HepG2 (cell line): Measurements from ENCODE around the gene TUBGCP6. TPM values are rescaled to one million over a fixed set of nuclear protein-coding genes. Genes with fewer than 3 reads are reported as not detected.

Experiments
- AGO1 ChIP-seq: fragments of 200-400 bp; formaldehyde crosslinking; IDR thresholded peaks from 2 replicates; pipeline ENCODE4 v1.6.1; 2017; ENCODE audit warnings: mild to moderate bottlenecking, low read depth, low read length, moderate library complexity; ENCODE audit not compliant: poor library complexity, severe bottlenecking
- RFX1 ChIP-seq: fragments of 450-650 bp; IDR thresholded peaks from 2 replicates; pipeline ENCODE4 v1.6.1; 2017
- RFX3 ChIP-seq: IDR thresholded peaks from 2 replicates; pipeline ENCODE4 v1.6.1; 2016; ENCODE audit warnings: missing biosample characterization, missing genetic modification reagents
- RNF2 ChIP-seq: fragments of 450-650 bp; conservative IDR thresholded peaks from 2 replicates; pipeline ENCODE4 v1.6.1; 2016; ENCODE audit warnings: low read depth
- SAP130 ChIP-seq: IDR thresholded peaks from 2 replicates; pipeline ENCODE4 v1.6.1; 2016; ENCODE audit warnings: low read depth
- SOX13 ChIP-seq, 3 experiments: fragments of 450-650 bp in 1 of 3; sonication (generic) in 1 of 3; formaldehyde crosslinking in 1 of 3; IDR thresholded peaks in 2 of 3; conservative IDR thresholded peaks in 1 of 3; 2 replicates each; pipeline versions ENCODE4 v1.5.0 to v1.6.1; 2016 to 2020; ENCODE audit warnings: antibody characterized with exemption in 1 of 3, mild to moderate bottlenecking in 1 of 3, missing compliant biosample characterization in 1 of 3, missing genetic modification reagents in 1 of 3, moderate library complexity in 1 of 3
- SP5 ChIP-seq: IDR thresholded peaks from 2 replicates; pipeline ENCODE4 v1.6.1; 2016; ENCODE audit warnings: low read depth, borderline replicate concordance
- ZBTB20 ChIP-seq: sonication (generic); formaldehyde crosslinking; IDR thresholded peaks from 2 replicates; pipeline ENCODE4 v1.8.1; 2023; ENCODE audit warnings: missing genetic modification reagents, low read depth, mild to moderate bottlenecking, borderline replicate concordance
- ZFAT ChIP-seq: sonication (generic); formaldehyde crosslinking; conservative IDR thresholded peaks from 2 replicates; pipeline ENCODE4 v1.8.1; 2023; ENCODE audit warnings: missing genetic modification reagents, inconsistent platforms
- ZNF225 ChIP-seq: sonication (generic); formaldehyde crosslinking; IDR thresholded peaks from 2 replicates; pipeline ENCODE4 v1.4.0; 2020; ENCODE audit warnings: mild to moderate bottlenecking, missing genetic modification reagents
- ZNF24 ChIP-seq: fragments of 450-650 bp; IDR thresholded peaks from 2 replicates; pipeline ENCODE4 v1.6.1; 2017; ENCODE audit warnings: antibody characterized with exemption, mild to moderate bottlenecking
- ZNF460 ChIP-seq: sonication (generic); formaldehyde crosslinking; IDR thresholded peaks from 2 replicates; pipeline ENCODE4 v1.5.1; 2020; ENCODE audit warnings: missing genetic modification reagents, mild to moderate bottlenecking, borderline replicate concordance
- ZNF552 ChIP-seq: sonication (generic); formaldehyde crosslinking; IDR thresholded peaks from 2 replicates; pipeline ENCODE4 v1.9.0; 2022; ENCODE audit warnings: missing genetic modification reagents, mild to moderate bottlenecking, borderline replicate concordance
- ZNF761 ChIP-seq: sonication (generic); formaldehyde crosslinking; conservative IDR thresholded peaks from 2 replicates; pipeline ENCODE4 v1.4.0; 2020; ENCODE audit warnings: mild to moderate bottlenecking, missing genetic modification reagents
- ZNF782 ChIP-seq: sonication (generic); formaldehyde crosslinking; IDR thresholded peaks from 2 replicates; pipeline ENCODE4 v1.4.0; 2020; ENCODE audit warnings: missing genetic modification reagents, mild to moderate bottlenecking, borderline replicate concordance
- ZNF816 ChIP-seq: sonication (generic); formaldehyde crosslinking; IDR thresholded peaks from 2 replicates; pipeline ENCODE4 v1.8.0; 2022; ENCODE audit warnings: missing genetic modification reagents, mild to moderate bottlenecking, borderline replicate concordance
- ZNF850 ChIP-seq: sonication (generic); formaldehyde crosslinking; conservative IDR thresholded peaks from 2 replicates; pipeline ENCODE4 v1.9.0; 2021; ENCODE audit warnings: mild to moderate bottlenecking, missing genetic modification reagents
- polyA plus RNA-seq, 8 experiments: library from polyadenylated mRNA; depleted of rRNA in 3 of 8; stranded (reverse) in 7 of 8; unstranded in 1 of 8; fragments of >200 nt; fragmentation: Illumina TruSeq in 4 of 8; extraction: Trizol in 4 of 8; gene quantifications; 2 replicates each; pipeline versions ENCODE4 v1.2.1 to v1.2.3, GENCODE V29; 2011 to 2016; ENCODE audit warnings: low read depth in 4 of 8, missing spikeins in 1 of 8, mixed read lengths in 1 of 8; ENCODE audit not compliant: insufficient read depth in 1 of 8
- total RNA-seq, 5 experiments: library from RNA; depleted of rRNA; stranded (reverse); fragments of >200 nt; fragmentation: Illumina TruSeq; extraction: Trizol; gene quantifications; 2 replicates each; pipeline ENCODE4 v1.2.3, GENCODE V29; 2016; ENCODE audit warnings: low read depth in 1 of 5
- TF ChIP-seq, protein P1 (sequence below): sonication (generic); formaldehyde crosslinking; IDR thresholded peaks from 2 replicates; pipeline ENCODE4 v1.8.1; 2022; ENCODE audit warnings: low read depth, mild to moderate bottlenecking, missing genetic modification reagents
- TF ChIP-seq, protein P2 (sequence below): sonication (generic); formaldehyde crosslinking; IDR thresholded peaks from 2 replicates; pipeline ENCODE4 v1.5.0; 2020; ENCODE audit warnings: mild to moderate bottlenecking, missing genetic modification reagents, moderate library complexity
- TF ChIP-seq, protein P3 (sequence below): sonication (generic); formaldehyde crosslinking; IDR thresholded peaks from 2 replicates; pipeline ENCODE4 v1.8.0; 2023; ENCODE audit warnings: mild to moderate bottlenecking, missing genetic modification reagents
- TF ChIP-seq, protein P4 (sequence below): sonication (generic); formaldehyde crosslinking; IDR thresholded peaks from 2 replicates; pipeline ENCODE4 v1.4.0; 2020; ENCODE audit warnings: missing genetic modification reagents
- TF ChIP-seq, protein P5 (sequence below): sonication (generic); formaldehyde crosslinking; IDR thresholded peaks from 2 replicates; pipeline ENCODE4 v1.8.0; 2022; ENCODE audit warnings: mild to moderate bottlenecking, missing genetic modification reagents

TUBGCP6 gene
- total and polyA plus RNA-seq, 2 of the 13 experiments (the other 11 are each of a cell fraction or from before 2014, with no cell fraction given), result 14.6 to 15.7 TPM

DNA sequence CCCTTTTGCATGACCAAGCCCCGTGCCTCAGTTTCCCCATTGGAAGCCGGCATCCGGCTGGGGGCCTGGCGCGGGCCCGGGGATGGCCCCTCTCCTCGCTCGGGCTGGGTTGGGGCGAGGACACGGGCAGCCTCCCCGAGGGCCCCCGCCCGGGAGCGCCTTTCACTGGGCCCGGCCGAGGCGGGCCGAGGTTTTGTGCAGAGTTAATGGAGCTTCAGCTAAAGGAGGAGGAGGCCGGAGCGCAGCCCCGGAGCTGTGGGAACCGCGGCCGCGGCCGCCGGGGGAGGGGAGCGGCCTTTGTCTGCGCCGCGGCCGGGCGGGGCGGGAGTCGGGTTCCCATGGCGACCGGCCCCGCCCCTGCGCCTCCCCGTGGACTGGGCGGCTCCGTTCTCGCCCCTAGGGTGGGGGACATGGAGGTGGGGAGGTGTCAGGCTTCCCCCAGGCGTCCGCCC, 26.7 kb upstream of the TUBGCP6 start (continued):
- TF ChIP-seq, protein P1, sequence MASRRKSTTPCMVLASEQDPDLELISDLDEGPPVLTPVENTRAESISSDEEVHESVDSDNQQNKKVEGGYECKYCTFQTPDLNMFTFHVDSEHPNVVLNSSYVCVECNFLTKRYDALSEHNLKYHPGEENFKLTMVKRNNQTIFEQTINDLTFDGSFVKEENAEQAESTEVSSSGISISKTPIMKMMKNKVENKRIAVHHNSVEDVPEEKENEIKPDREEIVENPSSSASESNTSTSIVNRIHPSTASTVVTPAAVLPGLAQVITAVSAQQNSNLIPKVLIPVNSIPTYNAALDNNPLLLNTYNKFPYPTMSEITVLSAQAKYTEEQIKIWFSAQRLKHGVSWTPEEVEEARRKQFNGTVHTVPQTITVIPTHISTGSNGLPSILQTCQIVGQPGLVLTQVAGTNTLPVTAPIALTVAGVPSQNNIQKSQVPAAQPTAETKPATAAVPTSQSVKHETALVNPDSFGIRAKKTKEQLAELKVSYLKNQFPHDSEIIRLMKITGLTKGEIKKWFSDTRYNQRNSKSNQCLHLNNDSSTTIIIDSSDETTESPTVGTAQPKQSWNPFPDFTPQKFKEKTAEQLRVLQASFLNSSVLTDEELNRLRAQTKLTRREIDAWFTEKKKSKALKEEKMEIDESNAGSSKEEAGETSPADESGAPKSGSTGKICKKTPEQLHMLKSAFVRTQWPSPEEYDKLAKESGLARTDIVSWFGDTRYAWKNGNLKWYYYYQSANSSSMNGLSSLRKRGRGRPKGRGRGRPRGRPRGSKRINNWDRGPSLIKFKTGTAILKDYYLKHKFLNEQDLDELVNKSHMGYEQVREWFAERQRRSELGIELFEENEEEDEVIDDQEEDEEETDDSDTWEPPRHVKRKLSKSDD (CRISPR knock-in tag), result no peak
- TF ChIP-seq SOX13 (IDR thresholded peaks at IDR 0.05), result no peak
- TF ChIP-seq SOX13 (CRISPR knock-in tag; conservative IDR thresholded peaks at IDR 0.05 in 1 of 2, IDR thresholded peaks at IDR 0.05 in 1 of 2), result no peak
- no peak for TF ChIP-seq RNF2
- peak; percentile 51; the same call in 1 of the 2 replicates for TF ChIP-seq SAP130 (CRISPR knock-in tag)
- TF ChIP-seq, protein P2, sequence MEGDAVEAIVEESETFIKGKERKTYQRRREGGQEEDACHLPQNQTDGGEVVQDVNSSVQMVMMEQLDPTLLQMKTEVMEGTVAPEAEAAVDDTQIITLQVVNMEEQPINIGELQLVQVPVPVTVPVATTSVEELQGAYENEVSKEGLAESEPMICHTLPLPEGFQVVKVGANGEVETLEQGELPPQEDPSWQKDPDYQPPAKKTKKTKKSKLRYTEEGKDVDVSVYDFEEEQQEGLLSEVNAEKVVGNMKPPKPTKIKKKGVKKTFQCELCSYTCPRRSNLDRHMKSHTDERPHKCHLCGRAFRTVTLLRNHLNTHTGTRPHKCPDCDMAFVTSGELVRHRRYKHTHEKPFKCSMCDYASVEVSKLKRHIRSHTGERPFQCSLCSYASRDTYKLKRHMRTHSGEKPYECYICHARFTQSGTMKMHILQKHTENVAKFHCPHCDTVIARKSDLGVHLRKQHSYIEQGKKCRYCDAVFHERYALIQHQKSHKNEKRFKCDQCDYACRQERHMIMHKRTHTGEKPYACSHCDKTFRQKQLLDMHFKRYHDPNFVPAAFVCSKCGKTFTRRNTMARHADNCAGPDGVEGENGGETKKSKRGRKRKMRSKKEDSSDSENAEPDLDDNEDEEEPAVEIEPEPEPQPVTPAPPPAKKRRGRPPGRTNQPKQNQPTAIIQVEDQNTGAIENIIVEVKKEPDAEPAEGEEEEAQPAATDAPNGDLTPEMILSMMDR (CRISPR knock-in tag), result peak; percentile 54
- TF ChIP-seq RFX1, result peak; percentile 61; the same call in 1 of the 2 replicates
- TF ChIP-seq ZNF225 (CRISPR knock-in tag), result no peak
- TF ChIP-seq ZNF460, result no peak
- TF ChIP-seq ZFAT, result no peak
- no peak for TF ChIP-seq ZNF816 (CRISPR knock-in tag)
- TF ChIP-seq, protein P3, sequence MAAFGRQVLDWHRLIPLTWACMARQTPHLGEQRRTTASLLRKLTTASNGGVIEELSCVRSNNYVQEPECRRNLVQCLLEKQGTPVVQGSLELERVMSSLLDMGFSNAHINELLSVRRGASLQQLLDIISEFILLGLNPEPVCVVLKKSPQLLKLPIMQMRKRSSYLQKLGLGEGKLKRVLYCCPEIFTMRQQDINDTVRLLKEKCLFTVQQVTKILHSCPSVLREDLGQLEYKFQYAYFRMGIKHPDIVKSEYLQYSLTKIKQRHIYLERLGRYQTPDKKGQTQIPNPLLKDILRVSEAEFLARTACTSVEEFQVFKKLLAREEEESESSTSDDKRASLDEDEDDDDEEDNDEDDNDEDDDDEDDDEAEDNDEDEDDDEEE, result no peak
- TF ChIP-seq ZNF552 (CRISPR knock-in tag), result no peak
- TF ChIP-seq ZNF782 (CRISPR knock-in tag), result no peak
- TF ChIP-seq ZNF850 (CRISPR knock-in tag), result no peak
- TF ChIP-seq, protein P4, sequence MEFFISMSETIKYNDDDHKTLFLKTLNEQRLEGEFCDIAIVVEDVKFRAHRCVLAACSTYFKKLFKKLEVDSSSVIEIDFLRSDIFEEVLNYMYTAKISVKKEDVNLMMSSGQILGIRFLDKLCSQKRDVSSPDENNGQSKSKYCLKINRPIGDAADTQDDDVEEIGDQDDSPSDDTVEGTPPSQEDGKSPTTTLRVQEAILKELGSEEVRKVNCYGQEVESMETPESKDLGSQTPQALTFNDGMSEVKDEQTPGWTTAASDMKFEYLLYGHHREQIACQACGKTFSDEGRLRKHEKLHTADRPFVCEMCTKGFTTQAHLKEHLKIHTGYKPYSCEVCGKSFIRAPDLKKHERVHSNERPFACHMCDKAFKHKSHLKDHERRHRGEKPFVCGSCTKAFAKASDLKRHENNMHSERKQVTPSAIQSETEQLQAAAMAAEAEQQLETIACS, result no peak
- TF ChIP-seq, protein P5, sequence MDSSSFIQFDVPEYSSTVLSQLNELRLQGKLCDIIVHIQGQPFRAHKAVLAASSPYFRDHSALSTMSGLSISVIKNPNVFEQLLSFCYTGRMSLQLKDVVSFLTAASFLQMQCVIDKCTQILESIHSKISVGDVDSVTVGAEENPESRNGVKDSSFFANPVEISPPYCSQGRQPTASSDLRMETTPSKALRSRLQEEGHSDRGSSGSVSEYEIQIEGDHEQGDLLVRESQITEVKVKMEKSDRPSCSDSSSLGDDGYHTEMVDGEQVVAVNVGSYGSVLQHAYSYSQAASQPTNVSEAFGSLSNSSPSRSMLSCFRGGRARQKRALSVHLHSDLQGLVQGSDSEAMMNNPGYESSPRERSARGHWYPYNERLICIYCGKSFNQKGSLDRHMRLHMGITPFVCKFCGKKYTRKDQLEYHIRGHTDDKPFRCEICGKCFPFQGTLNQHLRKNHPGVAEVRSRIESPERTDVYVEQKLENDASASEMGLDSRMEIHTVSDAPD, result no peak
- TF ChIP-seq ZNF761 (CRISPR knock-in tag), result no peak
- TF ChIP-seq ZBTB20 (CRISPR knock-in tag), result no peak
- TF ChIP-seq RFX3 (CRISPR knock-in tag), result peak; percentile 74
- no peak for TF ChIP-seq AGO1
- TF ChIP-seq SP5 (CRISPR knock-in tag), result 0 out of 2 replicates have a peak, but pooled peaks have one; percentile 47
- no peak for TF ChIP-seq ZNF24
